ENCODE data around the gene SMARCA4. TPM values are rescaled to one million over a fixed set of nuclear protein-coding genes. Genes with fewer than 3 reads are reported as not detected.

The SMARCA4 gene
- total RNA-seq, 2 experiments from 2014 or later: 97.0 to 98.7 TPM

DNA sequence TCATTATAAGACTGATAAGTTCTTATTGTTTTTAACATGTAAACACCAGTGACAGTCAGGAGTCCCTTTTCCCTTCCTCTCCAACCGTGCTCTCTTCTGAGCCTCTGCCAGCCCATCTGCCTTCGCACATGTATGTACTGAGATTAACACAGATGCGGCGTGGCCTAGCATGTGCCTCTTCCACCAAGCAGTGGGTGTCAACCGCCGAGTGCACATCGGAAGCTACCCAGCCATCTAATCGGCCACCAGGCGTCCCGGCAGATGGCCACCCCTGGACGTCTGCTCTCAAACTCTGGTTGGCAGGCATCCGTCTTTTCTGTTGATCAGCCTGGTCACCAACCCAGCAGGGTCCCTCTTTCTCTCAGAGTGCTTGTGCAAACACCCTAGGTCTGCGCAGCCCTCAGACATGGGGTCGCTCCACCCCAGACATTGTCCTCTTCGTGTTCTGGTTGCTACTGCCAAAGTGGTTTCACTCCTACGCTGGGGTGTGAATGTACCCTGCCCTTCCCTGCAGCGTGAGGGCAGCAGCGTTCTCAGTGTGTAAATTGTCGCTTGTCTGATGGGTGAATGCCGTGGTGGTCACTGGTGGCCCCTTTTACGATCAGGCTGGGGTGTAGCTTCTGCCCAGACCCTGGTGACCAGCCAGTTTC, 70.7 kb downstream of the SMARCA4 start:
- no peak overlapping the region for H3K4me3 Mint-ChIP-seq
- ChIA-PET CTCF (no interaction called here), POLR2A (no interaction called here)
- H3K27me3 Mint-ChIP-seq: no peaks in the 10 kb centered on the region
- H3K9me3 Mint-ChIP-seq: no peaks in the 10 kb centered on the region
- no peak for TF ChIP-seq CTCF (IDR thresholded peaks at IDR 0.05)
- peaks cover 5% of the 10 kb centered on the region for H3K4me1 Mint-ChIP-seq (ENCODE audit: low read depth)
- DNase-seq (no peak), ATAC-seq (no peak)
- H3K27ac Mint-ChIP-seq: no peak overlapping the region
- intact Hi-C loops (cut with micrococcal nuclease): no loop called here
- peaks cover 35% of the 10 kb centered on the region for H3K36me3 Mint-ChIP-seq (ENCODE audit: low read depth)

DNA sequence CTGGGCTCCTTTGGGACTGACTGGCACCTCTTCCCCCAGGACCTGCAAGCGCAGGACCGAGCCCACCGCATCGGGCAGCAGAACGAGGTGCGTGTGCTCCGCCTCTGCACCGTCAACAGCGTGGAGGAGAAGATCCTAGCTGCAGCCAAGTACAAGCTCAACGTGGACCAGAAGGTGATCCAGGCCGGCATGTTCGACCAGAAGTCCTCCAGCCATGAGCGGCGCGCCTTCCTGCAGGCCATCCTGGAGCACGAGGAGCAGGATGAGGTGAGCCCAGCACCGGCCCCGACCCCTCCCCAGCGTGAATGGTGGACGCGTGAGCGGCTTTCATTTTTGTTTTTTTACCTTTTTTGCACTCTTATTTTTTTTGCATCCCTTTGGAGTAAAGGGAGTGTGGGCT, 72.4 kb downstream of the SMARCA4 start:
- TF ChIP-seq CTCF (IDR thresholded peaks at IDR 0.05): no peak
- H3K27ac Mint-ChIP-seq: no peak overlapping the region
- H3K9me3 Mint-ChIP-seq: no peaks in the 10 kb centered on the region
- no peaks in the 10 kb centered on the region for H3K27me3 Mint-ChIP-seq
- peaks cover 44% of the 10 kb centered on the region for H3K36me3 Mint-ChIP-seq (ENCODE audit: low read depth)
- no peak overlapping the region for H3K4me3 Mint-ChIP-seq
- no peak for DNase-seq
- H3K4me1 Mint-ChIP-seq (ENCODE audit: low read depth): peaks cover 5% of the 10 kb centered on the region
- ATAC-seq: no peak
- ChIA-PET POLR2A (no interaction called here), CTCF (interaction anchor here (1.1 kb wide), 1 partner anchor 97 kb away, joined by 6 read pairs; no protein-coding TSS in a partner anchor)
- intact Hi-C loops (cut with micrococcal nuclease): no loop called here

DNA sequence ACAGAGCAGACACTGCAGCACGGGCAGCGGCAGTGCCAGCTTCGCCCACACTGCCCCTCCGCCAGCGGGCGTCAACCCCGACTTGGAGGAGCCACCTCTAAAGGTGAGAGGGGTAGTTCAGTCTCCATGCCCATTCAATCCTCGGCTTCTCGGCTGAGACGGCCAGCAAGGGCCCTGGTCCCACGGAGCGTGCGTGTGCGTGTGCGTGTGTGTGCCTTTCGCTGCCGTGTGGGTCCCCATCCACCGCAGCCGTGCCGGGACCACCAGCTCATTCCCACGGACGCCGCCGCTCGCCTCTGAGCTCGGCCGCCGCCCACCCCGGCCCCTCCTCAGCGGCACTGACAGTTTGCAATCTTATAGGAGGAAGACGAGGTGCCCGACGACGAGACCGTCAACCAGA, 72.9 kb downstream of the SMARCA4 start:
- Mint-ChIP-seq H3K27me3 (no peaks in the 10 kb centered on the region), H3K4me3 (no peak overlapping the region), H3K36me3 (ENCODE audit: low read depth) (peaks cover 48% of the 10 kb centered on the region), H3K27ac (no peak overlapping the region), H3K9me3 (no peaks in the 10 kb centered on the region), H3K4me1 (ENCODE audit: low read depth) (peaks cover 5% of the 10 kb centered on the region)
- intact Hi-C loops (cut with micrococcal nuclease): no loop called here
- ATAC-seq (no peak), DNase-seq (no peak)
- ChIA-PET POLR2A (interaction anchor here (2.8 kb wide), 1 partner anchor 56 kb away, joined by 17 read pairs; the partner anchor contains the start of gene LDLR), CTCF (no interaction called here)
- TF ChIP-seq CTCF (IDR thresholded peaks at IDR 0.05): no peak

- peaks cover 5% of the 10 kb centered on the region for H3K4me1 Mint-ChIP-seq (ENCODE audit: low read depth)
- no peak for TF ChIP-seq CTCF (IDR thresholded peaks at IDR 0.05)
- no peak overlapping the region for H3K4me3 Mint-ChIP-seq
- POLR2A ChIA-PET: interaction anchor here (1.7 to 2.8 kb wide), 3 partner anchors 12 to 61 kb away, joined by 5 to 17 read pairs (median 8); partner anchors contain the start of gene LDLR
- intact Hi-C loops (cut with micrococcal nuclease): no loop called here
- H3K27me3 Mint-ChIP-seq: no peaks in the 10 kb centered on the region
- ATAC-seq (no peak), DNase-seq (no peak)
- CTCF ChIA-PET: interaction anchor here (1.0 to 2.7 kb wide), 11 partner anchors 10 to 98 kb away, joined by 4 to 27 read pairs (median 11); partner anchors contain the start of gene LDLR
- peaks cover 48% of the 10 kb centered on the region for H3K36me3 Mint-ChIP-seq (ENCODE audit: low read depth)
- H3K9me3 Mint-ChIP-seq: no peaks in the 10 kb centered on the region
- H3K27ac Mint-ChIP-seq: no peak overlapping the region
Measured at GRCh38 chr19:11034449-11035213, 73.8 kb downstream of the SMARCA4 start.

Data from activated CD8-positive, alpha-beta T cell treated with anti-CD3 and anti-CD28 coated beads for 36 hours (primary cell).